Measurements from ENCODE around the gene PAX7.

DNA sequence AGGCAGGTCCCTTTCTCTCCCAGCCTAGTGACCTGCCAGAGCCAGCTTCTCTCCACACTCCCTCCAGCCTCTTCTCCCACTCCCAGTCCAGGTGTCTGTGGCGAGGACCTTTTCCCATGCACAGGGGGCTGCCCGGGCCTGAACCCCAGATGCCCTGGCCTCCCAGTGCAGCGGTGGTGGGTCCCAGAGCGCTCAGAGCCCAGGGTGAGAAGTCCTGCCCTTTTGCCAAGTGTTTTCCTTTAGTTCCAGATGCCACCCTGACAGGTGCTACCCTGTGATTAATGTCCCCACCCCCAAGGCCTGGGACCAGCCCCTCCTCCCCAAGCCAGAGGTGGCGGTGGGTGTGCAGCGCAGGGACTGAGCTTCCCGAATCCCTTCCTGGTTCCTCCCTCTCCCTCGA is 90.4 kb downstream of the PAX7 start:
- TF ChIP-seq CTCF (IDR thresholded peaks at IDR 0.05; ENCODE audit: poor library complexity, severe bottlenecking): no peak
- TF ChIP-seq POLR2AphosphoS5 (IDR thresholded peaks at IDR 0.05): no peak
- no peak for TF ChIP-seq RAD21 (conservative IDR thresholded peaks at IDR 0.05)
- no peak for TF ChIP-seq TAF1 (IDR thresholded peaks at IDR 0.05; ENCODE audit: low read depth)
